Osteocyte (in vitro differentiated cells): ENCODE data around the gene SHPK. TPM values are rescaled to one million over a fixed set of nuclear protein-coding genes. Genes with fewer than 3 reads are reported as not detected.

Source experiments
- DNase-seq: peaks from one replicate; pipeline ENCODE4 v3.0.0; 2021; ENCODE audit warnings: mixed read lengths; ENCODE audit not compliant: unreplicated experiment; ENCODE audit errors: extremely low spot score
- H3K27ac Mint-ChIP-seq: one replicate; pipeline ENCODE4 v1.8.0; 2021; ENCODE audit warnings: mild to moderate bottlenecking, mixed read lengths; ENCODE audit not compliant: unreplicated experiment
- H3K27me3 Mint-ChIP-seq: one replicate; pipeline ENCODE4 v1.8.0; 2021; ENCODE audit warnings: mixed read lengths; ENCODE audit not compliant: unreplicated experiment
- H3K36me3 Mint-ChIP-seq: one replicate; pipeline ENCODE4 v1.8.0; 2021; ENCODE audit warnings: mixed read lengths; ENCODE audit not compliant: unreplicated experiment
- H3K4me1 Mint-ChIP-seq: one replicate; pipeline ENCODE4 v1.8.0; 2021; ENCODE audit warnings: mixed read lengths; ENCODE audit not compliant: unreplicated experiment
- H3K4me3 Mint-ChIP-seq: one replicate; pipeline ENCODE4 v1.8.0; 2021; ENCODE audit warnings: mild to moderate bottlenecking, moderate library complexity, mixed read lengths; ENCODE audit not compliant: unreplicated experiment
- H3K9me3 Mint-ChIP-seq: one replicate; pipeline ENCODE4 v1.8.0; 2021; ENCODE audit warnings: mixed read lengths; ENCODE audit not compliant: unreplicated experiment
- CTCF ChIP-seq: fragments of 200-600 bp; sonication (generic); IDR thresholded peaks from 2 replicates; pipeline ENCODE4 v1.5.0; 2021; ENCODE audit warnings: antibody characterized with exemption, mild to moderate bottlenecking, moderate library complexity
- total RNA-seq: library from RNA; stranded (reverse); gene quantifications from 2 replicates; pipeline ENCODE4 v1.2.1, GENCODE V29; 2021

The SHPK gene
- total RNA-seq, 1 donor from 2014 or later: 8.5 TPM

- no peak overlapping the region for H3K27ac Mint-ChIP-seq
- H3K4me1 Mint-ChIP-seq: peaks cover 2% of the 10 kb centered on the region
- H3K27me3 Mint-ChIP-seq: no peaks in the 10 kb centered on the region
Observed at GRCh38 chr17:3594051-3594800, 41.8 kb downstream of the SHPK start.

GRCh38 chr17:3593384-3593783 lies 42.7 kb downstream of the SHPK start:
- H3K9me3 Mint-ChIP-seq: no peaks in the 10 kb centered on the region
- TF ChIP-seq CTCF: no peak
- H3K4me1 Mint-ChIP-seq: peaks cover 2% of the 10 kb centered on the region
- no peak overlapping the region for H3K27ac Mint-ChIP-seq
- no peak for DNase-seq
- H3K27me3 Mint-ChIP-seq: no peaks in the 10 kb centered on the region
- no peak overlapping the region for H3K4me3 Mint-ChIP-seq
- peaks cover 8% of the 10 kb centered on the region for H3K36me3 Mint-ChIP-seq

More at GRCh38 chr17:3594051-3594800, 41.8 kb downstream of the SHPK start:
- no peak for DNase-seq
- Mint-ChIP-seq H3K9me3 (no peaks in the 10 kb centered on the region), H3K4me3 (no peak overlapping the region), H3K36me3 (peaks cover 8% of the 10 kb centered on the region)
- no peak for TF ChIP-seq CTCF

- Mint-ChIP-seq H3K27ac (no peak overlapping the region), H3K36me3 (peaks cover 11% of the 10 kb centered on the region), H3K4me3 (no peak overlapping the region), H3K9me3 (no peaks in the 10 kb centered on the region), H3K27me3 (no peaks in the 10 kb centered on the region), H3K4me1 (peaks cover 2% of the 10 kb centered on the region)
- DNase-seq: no peak
- no peak for TF ChIP-seq CTCF
Observed at GRCh38 chr17:3592216-3592860, 43.7 kb downstream of the SHPK start.

GRCh38 chr17:3590768-3591167 lies 45.3 kb downstream of the SHPK start:
- H3K27ac Mint-ChIP-seq: no peak overlapping the region

More at GRCh38 chr17:3590768-3591167, 45.3 kb downstream of the SHPK start:
- H3K36me3 Mint-ChIP-seq: peaks cover 16% of the 10 kb centered on the region
- H3K27me3 Mint-ChIP-seq: no peaks in the 10 kb centered on the region
- no peak overlapping the region for H3K4me3 Mint-ChIP-seq
- H3K4me1 Mint-ChIP-seq: peaks cover 2% of the 10 kb centered on the region
- DNase-seq: no peak
- H3K9me3 Mint-ChIP-seq: no peaks in the 10 kb centered on the region
- TF ChIP-seq CTCF: no peak
